GM12873 (cell line): Measurements from ENCODE around the gene HOXA3.

Experiments
- CTCF ChIP-seq: IDR thresholded peaks from 2 replicates; pipeline ENCODE4 v1.5.1; 2012; ENCODE audit warnings: low read depth, mild to moderate bottlenecking, moderate library complexity, low read length, control low read depth; ENCODE audit not compliant: insufficient read depth; ENCODE audit errors: missing control alignments

HOXA3 gene

GRCh38 chr7:27164367-27165088 is 12.1 kb upstream of the HOXA3 start:
- no peak for TF ChIP-seq CTCF

GRCh38 chr7:27164045-27164366 is 11.6 kb upstream of the HOXA3 start:
- TF ChIP-seq CTCF = no peak

- TF ChIP-seq CTCF = no peak
Observed at GRCh38 chr7:27163288-27164044, 11.1 kb upstream of the HOXA3 start.

- TF ChIP-seq CTCF = no peak
Observed at GRCh38 chr7:27162561-27163287, 10.3 kb upstream of the HOXA3 start.

GRCh38 chr7:27161721-27162560 is 9.6 kb upstream of the HOXA3 start:
- no peak for TF ChIP-seq CTCF

GRCh38 chr7:27161214-27161720 is 8.9 kb upstream of the HOXA3 start:
- no peak for TF ChIP-seq CTCF
